ENCODE data around the gene C10orf105.

GRCh38 chr10:71712170-71712569 is 7.4 kb downstream of the C10orf105 start:
- TF ChIP-seq CTCF (IDR thresholded peaks at IDR 0.05) (no peak), POLR2A (IDR thresholded peaks at IDR 0.05; ENCODE audit: low read depth) (no peak)

Data from esophagus muscularis mucosa (tissue), 3 donors.